B cell (primary cell): Measurements from ENCODE around the gene HSPB6. TPM values are rescaled to one million over a fixed set of nuclear protein-coding genes. Genes with fewer than 3 reads are reported as not detected.
A peak's percentile ranks its signal among the peaks of the same experiment; 100 is the strongest.

Experiments
- ATAC-seq: fragments of 200-7000 bp; cut with Tn5 transposase; one replicate; pipeline ENCODE4 v1.10.0; 2021; ENCODE audit warnings: low read depth, mild to moderate bottlenecking, moderate number of reproducible peaks, moderate library complexity
- CTCF ChIA-PET: fragments of 350-600 bp; sonication (Branson Sonifier 250); formaldehyde crosslinking; loops from one replicate; lab custom pipeline; 2021; ENCODE audit warnings: antibody characterized with exemption, inconsistent platforms; lab: Charles Lee
- POLR2A ChIA-PET: fragments of 350-600 bp; sonication (Branson Sonifier 250); formaldehyde crosslinking; loops from one replicate; lab custom pipeline; 2021; ENCODE audit warnings: antibody characterized with exemption; lab: Charles Lee
- DNase-seq: peaks from one replicate; pipeline ENCODE4 v3.0.0; 2013
- H2AFZ ChIP-seq: 2 replicates; pipeline ENCODE4 v1.6.1; 2012; ENCODE audit warnings: mild to moderate bottlenecking, low read depth, low read length; ENCODE audit not compliant: insufficient read depth, poor library complexity, severe bottlenecking
- H3K27ac ChIP-seq, 2 donors: 1 replicate in 1 of 2; 2 replicates in 1 of 2; pipeline ENCODE4 v1.5.1; 2012 to 2013; ENCODE audit warnings: low read length in 2 of 2, mild to moderate bottlenecking in 2 of 2, moderate library complexity in 1 of 2
- H3K27me3 ChIP-seq, 4 experiments: fragments of 200-600 bp in 1 of 4; sonication (generic) in 1 of 4; replicated peaks in 1 of 4; 1 replicate in 2 of 4; 2 replicates in 2 of 4; pipeline versions ENCODE4 v1.6.1 to v1.7.0; 2013 to 2016; ENCODE audit warnings: low read length in 3 of 4, mild to moderate bottlenecking in 2 of 4, mixed read lengths in 1 of 4, moderate library complexity in 1 of 4; ENCODE audit not compliant: insufficient read depth in 4 of 4, control insufficient read depth in 3 of 4; ENCODE audit errors: control extremely low read depth in 1 of 4
- H3K36me3 ChIP-seq, 2 experiments: replicated peaks in 1 of 2; 1 replicate in 1 of 2; 2 replicates in 1 of 2; pipeline versions ENCODE4 v1.6.1 to v1.7.1; 2013; ENCODE audit warnings: low read length in 1 of 2; ENCODE audit not compliant: insufficient read depth in 2 of 2, control insufficient read depth in 1 of 2; ENCODE audit errors: control extremely low read depth in 1 of 2, extremely low read depth in 1 of 2
- H3K4me1 ChIP-seq, 2 donors: fragments of 200-600 bp in 1 of 2; sonication (generic) in 1 of 2; 1 replicate in 1 of 2; 2 replicates in 1 of 2; pipeline versions ENCODE4 v1.5.1 to v1.6.1; 2013 to 2017; ENCODE audit warnings: low read length in 2 of 2; ENCODE audit not compliant: control insufficient read depth in 2 of 2, insufficient read depth in 2 of 2
- H3K4me2 ChIP-seq: replicated peaks from 2 replicates; pipeline ENCODE3; 2012; ENCODE audit warnings: mild to moderate bottlenecking, low read depth, low read length; ENCODE audit not compliant: poor library complexity, severe bottlenecking
- H3K4me3 ChIP-seq, 5 experiments: fragments of 200-600 bp in 1 of 5; sonication (generic) in 1 of 5; 1 replicate in 3 of 5; 2 replicates in 2 of 5; pipeline versions ENCODE4 v1.5.1 to v1.7.0; 2011 to 2016; ENCODE audit warnings: low read length in 4 of 5, mild to moderate bottlenecking in 4 of 5, low read depth in 2 of 5, control low read depth in 1 of 5, moderate library complexity in 1 of 5; ENCODE audit not compliant: insufficient read depth in 1 of 5; ENCODE audit errors: control extremely low read depth in 1 of 5, extremely low read depth in 1 of 5
- H3K79me2 ChIP-seq: fragments of 200-600 bp; sonication (generic); one replicate; pipeline ENCODE4 v1.6.0; 2016; ENCODE audit warnings: low read length; ENCODE audit not compliant: control insufficient read depth, insufficient read depth
- H3K9ac ChIP-seq: fragments of 200-600 bp; sonication (generic); 2 replicates; pipeline ENCODE4 v1.6.1; 2017; ENCODE audit warnings: mild to moderate bottlenecking, low read length, moderate library complexity
- H3K9me3 ChIP-seq, 3 donors: one replicate each; pipeline versions ENCODE4 v1.6.1 to v1.7.1; 2013; ENCODE audit warnings: low read length in 2 of 3; ENCODE audit not compliant: control insufficient read depth in 2 of 3, insufficient read depth in 1 of 3; ENCODE audit errors: control extremely low read depth in 1 of 3
- H4K20me1 ChIP-seq: 2 replicates; pipeline ENCODE4 v1.6.0; 2012; ENCODE audit warnings: mild to moderate bottlenecking, low read length; ENCODE audit not compliant: insufficient read depth, control insufficient read depth, poor library complexity, severe bottlenecking
- H3K27ac Mint-ChIP-seq: one replicate; pipeline ENCODE4 v1.8.0; 2021; ENCODE audit warnings: mixed read lengths
- H3K27me3 Mint-ChIP-seq: one replicate; pipeline ENCODE4 v1.8.0; 2021; ENCODE audit warnings: mixed read lengths
- H3K4me1 Mint-ChIP-seq: one replicate; pipeline ENCODE4 v1.8.0; 2021; ENCODE audit warnings: mixed read lengths
- H3K4me3 Mint-ChIP-seq: one replicate; pipeline ENCODE4 v1.8.0; 2021; ENCODE audit warnings: mixed read lengths
- H3K9me3 Mint-ChIP-seq: one replicate; pipeline ENCODE4 v1.8.0; 2022; ENCODE audit warnings: mixed read lengths; ENCODE audit not compliant: insufficient read depth
- EZH2 ChIP-seq: IDR thresholded peaks from 2 replicates; pipeline ENCODE4 v1.6.1; 2012; ENCODE audit warnings: borderline replicate concordance, low read depth, mild to moderate bottlenecking, moderate library complexity, low read length; ENCODE audit not compliant: insufficient read depth, poor library complexity, severe bottlenecking
- WGBS: methylation state at CpG from one replicate; pipeline ENCODE4 v1.1.5; 2013; ENCODE audit warnings: missing lambda C conversion rate; ENCODE audit not compliant: insufficient coverage; 5-methylcytosine and 5-hydroxymethylcytosine counted together
- intact Hi-C: fragments of 100-400 bp; cut with micrococcal nuclease; formaldehyde crosslinking; loops from one replicate; pipeline ENCODE4 v1.10.0; 2022
- polyA plus RNA-seq: library from polyadenylated mRNA; depleted of rRNA; stranded (reverse); fragments of >200 nt; gene quantifications from 2 replicates; pipeline ENCODE4 v1.2.3, GENCODE V29; 2012
- total RNA-seq, 2 donors: library from RNA; stranded (reverse); fragments of 120-200 nt in 1 of 2; gene quantifications; 1 replicate in 1 of 2; 2 replicates in 1 of 2; pipeline versions ENCODE4 v1.2.3 to v1.2.4, GENCODE V29; 2013 to 2022
- TF ChIP-seq, protein P1 (sequence below): fragments of 200-600 bp; IDR thresholded peaks from one replicate; pipeline ENCODE4 v1.8.0; 2022; ENCODE audit warnings: antibody characterized with exemption, mild to moderate bottlenecking

Gene HSPB6
- total and polyA plus RNA-seq, 2 donors (not counting 1 experiment from before 2014, with no cell fraction given): not detected

DNA sequence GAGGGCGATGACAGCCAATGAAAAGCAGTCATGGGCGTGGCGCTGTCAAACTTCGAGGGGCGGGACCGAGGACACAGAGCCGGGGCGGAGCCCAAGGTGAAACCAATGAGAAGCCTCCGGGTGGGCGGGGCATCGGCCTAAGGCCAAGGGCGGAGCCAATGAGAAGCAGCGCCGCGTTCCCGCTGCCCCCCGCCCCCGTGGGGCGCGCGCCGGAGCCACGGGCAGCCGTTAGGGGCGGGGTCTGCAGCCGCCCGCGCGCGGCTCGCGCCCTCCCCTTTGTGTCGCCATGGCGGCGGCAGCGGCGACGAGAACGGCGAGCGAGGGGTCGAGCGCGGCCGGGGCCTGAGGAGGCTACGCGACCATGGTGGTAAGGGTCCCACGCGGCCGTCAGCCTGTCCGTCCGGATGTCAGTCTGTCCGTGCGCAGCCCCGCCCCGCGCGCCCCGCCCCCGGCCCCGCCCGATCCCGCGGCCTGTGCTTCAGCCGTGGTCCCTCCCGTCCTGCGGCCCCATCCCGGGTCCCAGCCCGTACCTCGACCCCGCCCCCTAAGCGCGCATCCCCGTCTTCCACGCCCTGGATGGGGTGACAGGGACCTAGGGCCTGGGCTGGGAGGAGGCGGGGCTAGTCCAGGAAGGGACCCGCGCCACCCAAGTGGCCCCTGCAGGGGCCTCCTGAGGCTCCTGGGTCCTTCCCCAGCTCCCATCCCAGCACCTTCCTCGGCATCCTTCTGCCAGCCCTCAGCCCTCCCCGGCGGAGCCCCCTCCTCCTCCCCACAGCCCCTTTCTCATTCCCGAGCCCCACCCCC is 18.7 kb upstream of the HSPB6 start, which contains the start of gene ARHGAP33:
ARHGAP33 (plus strand) TSS at position 267 of the 804 bp plus-strand sequence; CDS start at position 362, 95 bp downstream.
- Mint-ChIP-seq H3K9me3 (no peaks in the 10 kb centered on the region), H3K4me1 (peaks cover 10% of the 10 kb centered on the region), H3K27ac (peak within 1 kb of the TSS; percentile 43), H3K4me3 (peak within 1 kb of the TSS; percentile 86), H3K27me3 (no peaks in the 10 kb centered on the region)
- no peak for TF ChIP-seq EZH2
- TF ChIP-seq, protein P1, sequence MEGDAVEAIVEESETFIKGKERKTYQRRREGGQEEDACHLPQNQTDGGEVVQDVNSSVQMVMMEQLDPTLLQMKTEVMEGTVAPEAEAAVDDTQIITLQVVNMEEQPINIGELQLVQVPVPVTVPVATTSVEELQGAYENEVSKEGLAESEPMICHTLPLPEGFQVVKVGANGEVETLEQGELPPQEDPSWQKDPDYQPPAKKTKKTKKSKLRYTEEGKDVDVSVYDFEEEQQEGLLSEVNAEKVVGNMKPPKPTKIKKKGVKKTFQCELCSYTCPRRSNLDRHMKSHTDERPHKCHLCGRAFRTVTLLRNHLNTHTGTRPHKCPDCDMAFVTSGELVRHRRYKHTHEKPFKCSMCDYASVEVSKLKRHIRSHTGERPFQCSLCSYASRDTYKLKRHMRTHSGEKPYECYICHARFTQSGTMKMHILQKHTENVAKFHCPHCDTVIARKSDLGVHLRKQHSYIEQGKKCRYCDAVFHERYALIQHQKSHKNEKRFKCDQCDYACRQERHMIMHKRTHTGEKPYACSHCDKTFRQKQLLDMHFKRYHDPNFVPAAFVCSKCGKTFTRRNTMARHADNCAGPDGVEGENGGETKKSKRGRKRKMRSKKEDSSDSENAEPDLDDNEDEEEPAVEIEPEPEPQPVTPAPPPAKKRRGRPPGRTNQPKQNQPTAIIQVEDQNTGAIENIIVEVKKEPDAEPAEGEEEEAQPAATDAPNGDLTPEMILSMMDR: no peak
- DNase-seq (peak; percentile 99), ATAC-seq (peak; percentile 99)
- peaks cover 10 to 16% of the 10 kb centered on the region in 2 donors for H3K4me1 ChIP-seq
- no peaks in the 10 kb centered on the region for H3K27me3 ChIP-seq
- H4K20me1 ChIP-seq: no peaks in the 10 kb centered on the region
- H3K79me2 ChIP-seq: peaks cover 4% of the 10 kb centered on the region
- H3K27ac ChIP-seq: peak within 1 kb of the TSS in 1 of 2 donors; percentile 19
- H2AFZ ChIP-seq: peak within 1 kb of the TSS; percentile 73
- CTCF ChIA-PET: no interaction called here
- peak within 1 kb of the TSS; percentile 62 for H3K9ac ChIP-seq
- H3K4me3 ChIP-seq: peak within 1 kb of the TSS; percentile 26 to 68 (median 58)
- intact Hi-C loops: loop anchor here (1.0 to 2.0 kb wide), 8 partner anchors 17 to 131 kb away; partner anchors contain the start of genes COX6B1, LIN37, PROSER3 and PSENEN
- no peaks in the 10 kb centered on the region for H3K9me3 ChIP-seq
- peaks cover 0 to 2% of the 10 kb centered on the region in 2 experiments for H3K36me3 ChIP-seq
- POLR2A ChIA-PET: no interaction called here
- H3K4me2 ChIP-seq: peak within 1 kb of the TSS; percentile 90
- WGBS: 1% methylated on average over 69 of the region's 82 CpGs

DNA sequence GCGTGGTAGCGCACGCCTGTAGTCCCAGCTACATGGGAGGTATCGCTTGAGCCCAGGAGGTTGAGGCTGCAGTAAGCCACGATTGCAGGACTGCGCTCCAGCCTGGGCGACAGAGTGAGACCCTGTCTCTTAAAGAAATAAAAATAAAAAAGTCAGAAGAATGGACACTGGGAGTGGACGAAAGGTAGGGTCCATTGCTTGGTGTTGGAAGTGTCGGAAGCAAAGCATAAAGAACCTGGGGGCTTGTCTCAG is 18.1 kb upstream of the HSPB6 start:
- H4K20me1 ChIP-seq: no peaks in the 10 kb centered on the region
- H3K4me2 ChIP-seq: peak overlapping the region; percentile 90
- H2AFZ ChIP-seq: peak overlapping the region; percentile 46
- TF ChIP-seq EZH2: no peak
- TF ChIP-seq, protein P1: no peak
- peaks cover 10 to 16% of the 10 kb centered on the region in 2 donors for H3K4me1 ChIP-seq
- Mint-ChIP-seq H3K27ac (peak overlapping the region; percentile 43), H3K27me3 (no peaks in the 10 kb centered on the region), H3K9me3 (no peaks in the 10 kb centered on the region), H3K4me1 (peaks cover 10% of the 10 kb centered on the region), H3K4me3 (peak overlapping the region; percentile 86)
- no peak overlapping the region for H3K27ac ChIP-seq
- CTCF ChIA-PET: no interaction called here
- no peak for ATAC-seq
- peaks cover 4% of the 10 kb centered on the region for H3K79me2 ChIP-seq
- H3K4me3 ChIP-seq: peak overlapping the region; percentile 16 to 68 (median 58)
- intact Hi-C loops: loop anchor here (1.0 to 2.0 kb wide), 8 partner anchors 17 to 131 kb away; partner anchors contain the start of genes COX6B1, LIN37, PROSER3 and PSENEN
- POLR2A ChIA-PET: no interaction called here
- H3K9ac ChIP-seq: peak overlapping the region; percentile 62
- no peaks in the 10 kb centered on the region for H3K27me3 ChIP-seq
- no peak for DNase-seq
- H3K36me3 ChIP-seq: no peaks in the 10 kb centered on the region
- WGBS: 34% methylated on average over 9 of the region's 9 CpGs
- H3K9me3 ChIP-seq: no peaks in the 10 kb centered on the region
